Stomach (tissue), 9 donors: ENCODE measurements around the gene FGF18. TPM values are rescaled to one million over a fixed set of nuclear protein-coding genes. Genes with fewer than 3 reads are reported as not detected.

Source experiments
- DNase-seq, 2 donors: peaks; one replicate each; pipeline versions ENCODE4 v3.0.0 to v3.0.0-alpha.2; 2013 to 2019
- H3K27ac ChIP-seq, 5 donors: fragments of 200-600 bp in 4 of 5; sonication (generic) in 4 of 5; one replicate each; pipeline ENCODE4 v1.5.1; 2013 to 2019; ENCODE audit warnings: mild to moderate bottlenecking in 1 of 5, moderate library complexity in 1 of 5
- H3K27me3 ChIP-seq, 3 donors: fragments of 200-600 bp; sonication (generic); one replicate each; pipeline ENCODE4 v1.5.1; 2017 to 2019; ENCODE audit warnings: mixed run types in 1 of 3
- H3K36me3 ChIP-seq, 4 donors: fragments of 200-600 bp; sonication (generic); 1 replicate in 3 of 4; 2 replicates in 1 of 4; pipeline ENCODE4 v1.5.1; 2016 to 2019
- H3K4me1 ChIP-seq, 4 donors: fragments of 200-600 bp; sonication (generic); one replicate each; pipeline ENCODE4 v1.5.1; 2016 to 2019
- H3K4me3 ChIP-seq, 4 donors: fragments of 200-600 bp; sonication (generic) in 3 of 4; one replicate each; pipeline ENCODE4 v1.5.1; 2016 to 2019; ENCODE audit warnings: mild to moderate bottlenecking in 1 of 4
- H3K9me3 ChIP-seq, 4 donors: fragments of 200-600 bp; sonication (generic); one replicate each; pipeline ENCODE4 v1.5.1; 2016 to 2019
- EP300 ChIP-seq: sonication (generic); formaldehyde crosslinking; IDR thresholded peaks from one replicate; pipeline ENCODE4 v1.6.1; 2017; ENCODE audit warnings: antibody characterized with exemption
- POLR2A ChIP-seq, 4 donors: fragments of 450-650 bp; IDR thresholded peaks; one replicate each; pipeline ENCODE4 v1.6.1; 2016; ENCODE audit warnings: antibody characterized with exemption in 4 of 4, control low read depth in 2 of 4, mild to moderate bottlenecking in 1 of 4, moderate library complexity in 1 of 4
- POLR2AphosphoS5 ChIP-seq, 3 donors: sonication (generic); formaldehyde crosslinking; IDR thresholded peaks; one replicate each; pipeline ENCODE4 v1.6.1; 2016; ENCODE audit warnings: antibody characterized with exemption in 3 of 3
- WGBS, 5 donors: extraction: QIAGEN DNeasy Blood & Tissue Kit in 3 of 5; methylation state at CpG; one replicate each; pipeline versions ENCODE4 v1.1.5 to v1.1.7; 2013 to 2018; 5-methylcytosine and 5-hydroxymethylcytosine counted together
- intact Hi-C: fragments of 100-400 bp; cut with DNase I; formaldehyde crosslinking; loops from one replicate; pipeline ENCODE4 v1.15.1; 2023; ENCODE audit warnings: low total_unique reads
- polyA plus RNA-seq, 3 donors: library from polyadenylated mRNA; stranded (reverse); fragments of 200-250 nt; gene quantifications; one replicate each; pipeline ENCODE4 v1.2.3, GENCODE V29; 2013
- total RNA-seq, 5 donors: library from RNA; depleted of rRNA; stranded (reverse); fragments of >200 nt; gene quantifications; one replicate each; pipeline versions ENCODE4 v1.1.0 to v1.2.3, GENCODE V29; 2014 to 2016
- TF ChIP-seq, protein P1 (sequence below), 7 experiments: fragments of 450-650 bp in 4 of 7; fragments of 200-600 bp in 3 of 7; sonication (generic) in 3 of 7; IDR thresholded peaks; one replicate each; pipeline ENCODE4 v1.5.1; 2016 to 2019; ENCODE audit warnings: antibody characterized with exemption in 7 of 7, control low read depth in 2 of 7, mild to moderate bottlenecking in 1 of 7
- donor health status: healthy with polysubstance abuse.
- donor health status: Bipolar disorder and iron deficiency.
- donor health status: healthy.

FGF18 gene
- total and polyA plus RNA-seq, 8 donors = 0.37 to 7.1 (median 0.46) TPM; not detected in 3

GRCh38 chr5:171484460-171484899, 65.0 kb downstream of the FGF18 start:
- WGBS, 5 donors = 30 to 36% (median 36%) methylated on average over 7 of the region's 7 CpGs
- Histone ChIP-seq H3K4me1 (no peaks in the 10 kb centered on the region), H3K9me3 (no peaks in the 10 kb centered on the region), H3K27me3 (peaks cover 0 to 27% (median 0%) of the 10 kb centered on the region in 3 donors), H3K4me3 (no peak overlapping the region), H3K27ac (peak overlapping the region in 2 of 5 donors; percentile 45 to 73), H3K36me3 (no peaks in the 10 kb centered on the region)
- TF ChIP-seq POLR2AphosphoS5 (IDR thresholded peaks at IDR 0.05) (no peak), EP300 (no peak), POLR2A (IDR thresholded peaks at IDR 0.05) (no peak)
- TF ChIP-seq, protein P1, sequence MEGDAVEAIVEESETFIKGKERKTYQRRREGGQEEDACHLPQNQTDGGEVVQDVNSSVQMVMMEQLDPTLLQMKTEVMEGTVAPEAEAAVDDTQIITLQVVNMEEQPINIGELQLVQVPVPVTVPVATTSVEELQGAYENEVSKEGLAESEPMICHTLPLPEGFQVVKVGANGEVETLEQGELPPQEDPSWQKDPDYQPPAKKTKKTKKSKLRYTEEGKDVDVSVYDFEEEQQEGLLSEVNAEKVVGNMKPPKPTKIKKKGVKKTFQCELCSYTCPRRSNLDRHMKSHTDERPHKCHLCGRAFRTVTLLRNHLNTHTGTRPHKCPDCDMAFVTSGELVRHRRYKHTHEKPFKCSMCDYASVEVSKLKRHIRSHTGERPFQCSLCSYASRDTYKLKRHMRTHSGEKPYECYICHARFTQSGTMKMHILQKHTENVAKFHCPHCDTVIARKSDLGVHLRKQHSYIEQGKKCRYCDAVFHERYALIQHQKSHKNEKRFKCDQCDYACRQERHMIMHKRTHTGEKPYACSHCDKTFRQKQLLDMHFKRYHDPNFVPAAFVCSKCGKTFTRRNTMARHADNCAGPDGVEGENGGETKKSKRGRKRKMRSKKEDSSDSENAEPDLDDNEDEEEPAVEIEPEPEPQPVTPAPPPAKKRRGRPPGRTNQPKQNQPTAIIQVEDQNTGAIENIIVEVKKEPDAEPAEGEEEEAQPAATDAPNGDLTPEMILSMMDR (IDR thresholded peaks at IDR 0.05) = peak in 5 of 7 experiments; percentile 24 to 67 (median 39)
- DNase-seq = peak in 1 of 2 donors; percentile 38
- intact Hi-C loops = no loop called here

- WGBS, 5 donors = 83 to 92% (median 89%) methylated on average over 3 to 4 of the region's 4 CpGs
- intact Hi-C loops = no loop called here
- H3K36me3 ChIP-seq = no peaks in the 10 kb centered on the region
- TF ChIP-seq POLR2AphosphoS5 (IDR thresholded peaks at IDR 0.05) = no peak
- TF ChIP-seq EP300 = no peak
- no peak for TF ChIP-seq POLR2A (IDR thresholded peaks at IDR 0.05)
- TF ChIP-seq, protein P1 (IDR thresholded peaks at IDR 0.05) = no peak
- no peak overlapping the region for H3K4me3 ChIP-seq
- H3K4me1 ChIP-seq = no peaks in the 10 kb centered on the region
- no peaks in the 10 kb centered on the region for H3K9me3 ChIP-seq
- no peak overlapping the region for H3K27ac ChIP-seq
- no peak for DNase-seq
- H3K27me3 ChIP-seq = peaks cover 0 to 27% (median 0%) of the 10 kb centered on the region in 3 donors
Observed at GRCh38 chr5:171485668-171486067, 66.2 kb downstream of the FGF18 start.

DNA sequence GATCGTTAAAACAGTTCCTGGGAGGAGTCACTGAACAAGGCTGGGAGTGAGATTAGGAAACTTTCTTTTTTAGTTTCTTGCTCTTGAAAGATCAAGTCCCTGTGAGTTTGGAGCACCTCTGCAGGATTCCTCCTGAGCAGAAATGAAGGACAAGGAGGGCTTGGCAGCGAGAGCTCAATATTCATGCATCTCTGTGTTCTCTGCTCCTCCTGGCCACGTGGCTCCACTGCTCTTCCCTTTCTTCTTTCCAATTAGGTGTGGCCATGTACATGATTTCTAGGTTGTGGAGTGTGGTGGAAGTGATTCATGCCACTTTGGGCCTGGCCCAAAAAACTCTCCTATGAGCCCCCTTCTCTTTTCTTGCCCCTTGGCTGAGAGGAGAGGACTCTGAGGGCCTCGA, 67.2 kb downstream of the FGF18 start:
- H3K9me3 ChIP-seq = no peaks in the 10 kb centered on the region
- no peak for DNase-seq
- H3K36me3 ChIP-seq = no peaks in the 10 kb centered on the region
- 76 to 85% (median 82%) methylated on average over 4 of the region's 4 CpGs for WGBS, 5 donors
- peaks cover 0 to 27% (median 0%) of the 10 kb centered on the region in 3 donors for H3K27me3 ChIP-seq
- H3K4me1 ChIP-seq = no peaks in the 10 kb centered on the region
- H3K27ac ChIP-seq = no peak overlapping the region
- H3K4me3 ChIP-seq = no peak overlapping the region
- intact Hi-C loops = no loop called here
- no peak for TF ChIP-seq POLR2AphosphoS5 (IDR thresholded peaks at IDR 0.05)
- no peak for TF ChIP-seq EP300
- no peak for TF ChIP-seq POLR2A (IDR thresholded peaks at IDR 0.05)
- TF ChIP-seq, protein P1 (IDR thresholded peaks at IDR 0.05) = no peak

DNA sequence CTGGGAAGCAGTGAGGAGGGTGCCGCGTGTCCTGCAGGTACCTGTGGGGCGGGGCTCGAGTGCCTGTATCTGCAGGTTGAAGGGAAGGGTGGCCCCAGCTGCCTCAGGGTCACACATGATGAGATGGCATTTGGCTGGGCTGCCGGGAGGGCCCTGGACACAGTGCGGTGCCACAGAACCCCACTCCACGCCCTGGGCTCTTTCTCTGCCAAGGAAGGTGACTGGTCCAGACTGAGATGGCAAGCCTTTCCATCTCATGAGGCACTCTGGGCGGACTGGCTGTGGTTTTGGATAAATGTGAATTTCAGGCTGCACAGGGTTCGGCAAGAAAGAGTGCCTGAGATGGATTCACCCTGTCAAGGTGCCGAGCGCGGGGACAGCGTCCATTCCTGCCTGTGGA, 69.4 kb downstream of the FGF18 start:
- TF ChIP-seq, protein P1 (IDR thresholded peaks at IDR 0.05) = no peak
- no peak for TF ChIP-seq EP300
- TF ChIP-seq POLR2AphosphoS5 (IDR thresholded peaks at IDR 0.05) = no peak
- TF ChIP-seq POLR2A (IDR thresholded peaks at IDR 0.05) = no peak
- Histone ChIP-seq H3K4me1 (peaks cover under 1 to 5% (median 3%) of the 10 kb centered on the region in 4 donors), H3K4me3 (no peak overlapping the region), H3K9me3 (no peaks in the 10 kb centered on the region), H3K27me3 (peaks cover 0 to 20% (median 0%) of the 10 kb centered on the region in 3 donors), H3K27ac (no peak overlapping the region), H3K36me3 (no peaks in the 10 kb centered on the region)
- intact Hi-C loops = no loop called here
- no peak for DNase-seq
- WGBS, 5 donors = 62 to 85% (median 77%) methylated on average over 4 to 13 of the region's 13 CpGs
